Neutrophil (primary cell): ENCODE results near the gene RIMS3.
A peak's percentile ranks its signal among the peaks of the same experiment; 100 is the strongest.

ENCODE experiments used
- H3K27ac ChIP-seq: fragments of 200-600 bp; sonication (generic); 2 replicates; pipeline ENCODE4 v1.5.1; 2016; ENCODE audit warnings: mild to moderate bottlenecking, moderate library complexity
- H3K27me3 ChIP-seq: fragments of 200-600 bp; sonication (generic); 2 replicates; pipeline ENCODE4 v1.6.0; 2016; ENCODE audit warnings: mild to moderate bottlenecking
- H3K36me3 ChIP-seq: fragments of 200-600 bp; sonication (generic); 2 replicates; pipeline ENCODE4 v1.5.1; 2017
- H3K4me1 ChIP-seq, 2 experiments: fragments of 200-600 bp in 1 of 2; sonication (generic) in 1 of 2; 1 replicate in 1 of 2; 2 replicates in 1 of 2; pipeline versions ENCODE4 v1.5.1 to v1.6.1; 2013 to 2016; ENCODE audit warnings: low read depth in 1 of 2, low read length in 1 of 2, mild to moderate bottlenecking in 1 of 2, moderate library complexity in 1 of 2; ENCODE audit not compliant: control insufficient read depth in 1 of 2, insufficient read depth in 1 of 2
- H3K4me3 ChIP-seq, 2 experiments: fragments of 200-600 bp in 1 of 2; sonication (generic) in 1 of 2; 1 replicate in 1 of 2; 2 replicates in 1 of 2; pipeline ENCODE4 v1.5.1; 2013 to 2016; ENCODE audit warnings: low read depth in 1 of 2, low read length in 1 of 2, mild to moderate bottlenecking in 1 of 2, moderate library complexity in 1 of 2
- H3K9me3 ChIP-seq: fragments of 200-600 bp; sonication (generic); 2 replicates; pipeline ENCODE4 v1.5.1; 2016
- TF ChIP-seq, protein P1 (sequence below): fragments of 200-600 bp; sonication (generic); IDR thresholded peaks from 2 replicates; pipeline ENCODE4 v1.5.1; 2016; ENCODE audit warnings: antibody characterized with exemption

Gene RIMS3

DNA sequence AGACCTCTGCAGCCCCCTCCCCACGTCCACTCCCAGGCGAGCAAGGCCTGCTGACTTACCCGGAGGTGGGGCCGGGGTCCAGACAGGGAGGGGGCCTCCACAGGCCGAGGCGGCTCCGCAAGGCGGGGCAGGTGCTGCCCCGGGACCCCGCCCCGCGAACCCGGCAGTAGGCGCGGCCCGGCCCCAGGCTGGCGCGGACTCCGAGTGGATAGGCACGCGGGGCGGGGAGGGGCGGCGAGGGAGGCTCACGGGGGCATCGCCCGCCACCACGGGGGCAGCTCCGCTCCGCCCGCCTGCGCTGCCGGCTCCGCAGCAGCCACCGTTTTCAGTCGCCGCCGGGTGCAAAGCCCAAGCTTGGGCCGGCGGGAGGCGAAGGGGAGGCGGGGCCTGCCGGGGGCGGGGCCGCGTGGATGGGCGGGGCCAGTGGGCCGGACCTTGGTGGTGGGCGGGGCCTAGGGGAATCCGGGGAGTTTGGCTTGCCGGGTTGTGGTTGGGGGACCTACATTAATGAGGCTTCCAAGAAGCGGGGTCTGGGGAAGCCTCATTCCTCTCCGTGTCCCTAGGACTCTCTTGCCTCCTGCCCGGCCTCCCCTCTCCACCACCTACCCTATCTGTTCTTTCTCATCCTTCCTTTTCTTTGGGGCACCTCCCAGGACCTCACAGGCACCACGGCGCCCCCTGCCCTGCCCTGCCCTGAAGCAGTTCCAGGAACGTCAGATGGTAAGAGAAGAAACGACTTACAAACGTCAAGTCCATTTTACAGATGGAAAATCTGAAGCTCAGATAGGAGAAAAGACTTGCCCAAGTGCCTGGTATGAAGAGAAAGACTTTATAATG is at the start of gene RIMS3:
RIMS3 (minus strand) TSS at position 348 of the 837 bp plus-strand sequence. CDS start 23,757 bp downstream, outside the sequence.
- H3K9me3 ChIP-seq = no peaks in the 10 kb centered on the region
- H3K36me3 ChIP-seq = no peaks in the 10 kb centered on the region
- H3K4me1 ChIP-seq = peaks cover 10 to 17% of the 10 kb centered on the region in 2 experiments
- TF ChIP-seq, protein P1, sequence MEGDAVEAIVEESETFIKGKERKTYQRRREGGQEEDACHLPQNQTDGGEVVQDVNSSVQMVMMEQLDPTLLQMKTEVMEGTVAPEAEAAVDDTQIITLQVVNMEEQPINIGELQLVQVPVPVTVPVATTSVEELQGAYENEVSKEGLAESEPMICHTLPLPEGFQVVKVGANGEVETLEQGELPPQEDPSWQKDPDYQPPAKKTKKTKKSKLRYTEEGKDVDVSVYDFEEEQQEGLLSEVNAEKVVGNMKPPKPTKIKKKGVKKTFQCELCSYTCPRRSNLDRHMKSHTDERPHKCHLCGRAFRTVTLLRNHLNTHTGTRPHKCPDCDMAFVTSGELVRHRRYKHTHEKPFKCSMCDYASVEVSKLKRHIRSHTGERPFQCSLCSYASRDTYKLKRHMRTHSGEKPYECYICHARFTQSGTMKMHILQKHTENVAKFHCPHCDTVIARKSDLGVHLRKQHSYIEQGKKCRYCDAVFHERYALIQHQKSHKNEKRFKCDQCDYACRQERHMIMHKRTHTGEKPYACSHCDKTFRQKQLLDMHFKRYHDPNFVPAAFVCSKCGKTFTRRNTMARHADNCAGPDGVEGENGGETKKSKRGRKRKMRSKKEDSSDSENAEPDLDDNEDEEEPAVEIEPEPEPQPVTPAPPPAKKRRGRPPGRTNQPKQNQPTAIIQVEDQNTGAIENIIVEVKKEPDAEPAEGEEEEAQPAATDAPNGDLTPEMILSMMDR = no peak
- no peak within 1 kb of the TSS for H3K27ac ChIP-seq
- H3K4me3 ChIP-seq = peak within 1 kb of the TSS; percentile 57 to 75
- H3K27me3 ChIP-seq = peaks cover 50% of the 10 kb centered on the region

DNA sequence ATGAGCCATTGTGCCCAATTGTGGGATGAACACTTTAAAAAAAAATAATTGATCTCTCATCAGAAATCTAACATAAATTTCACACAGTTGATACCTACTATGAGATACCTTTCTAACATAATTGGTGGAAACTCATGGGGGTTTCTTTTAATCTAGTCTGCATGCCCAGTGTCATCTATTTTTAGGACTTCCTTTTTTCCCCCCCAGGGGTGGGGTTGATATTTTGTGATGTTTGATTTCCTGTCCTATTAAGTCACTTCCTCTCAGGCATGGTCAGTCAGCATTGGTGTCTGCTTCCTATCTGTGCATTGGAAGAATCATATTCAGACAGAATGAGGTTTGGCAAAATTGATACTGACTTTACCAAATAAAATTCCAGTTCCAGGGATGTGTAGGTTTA is 47.5 kb upstream of the RIMS3 start:
- Histone ChIP-seq H3K27me3 (no peaks in the 10 kb centered on the region), H3K9me3 (no peaks in the 10 kb centered on the region), H3K4me1 (peaks cover 40 to 63% of the 10 kb centered on the region in 2 experiments), H3K27ac (peak overlapping the region; percentile 66), H3K4me3 (no peak overlapping the region), H3K36me3 (no peaks in the 10 kb centered on the region)
- TF ChIP-seq, protein P1 = no peak

- TF ChIP-seq, protein P1 = no peak
- H3K4me3 ChIP-seq = no peak overlapping the region
- no peaks in the 10 kb centered on the region for H3K27me3 ChIP-seq
- H3K9me3 ChIP-seq = no peaks in the 10 kb centered on the region
- H3K36me3 ChIP-seq = no peaks in the 10 kb centered on the region
- H3K4me1 ChIP-seq = peaks cover 40 to 64% of the 10 kb centered on the region in 2 experiments
- peak overlapping the region; percentile 66 for H3K27ac ChIP-seq
Observed at GRCh38 chr1:40712405-40712944, 47.0 kb upstream of the RIMS3 start.

DNA sequence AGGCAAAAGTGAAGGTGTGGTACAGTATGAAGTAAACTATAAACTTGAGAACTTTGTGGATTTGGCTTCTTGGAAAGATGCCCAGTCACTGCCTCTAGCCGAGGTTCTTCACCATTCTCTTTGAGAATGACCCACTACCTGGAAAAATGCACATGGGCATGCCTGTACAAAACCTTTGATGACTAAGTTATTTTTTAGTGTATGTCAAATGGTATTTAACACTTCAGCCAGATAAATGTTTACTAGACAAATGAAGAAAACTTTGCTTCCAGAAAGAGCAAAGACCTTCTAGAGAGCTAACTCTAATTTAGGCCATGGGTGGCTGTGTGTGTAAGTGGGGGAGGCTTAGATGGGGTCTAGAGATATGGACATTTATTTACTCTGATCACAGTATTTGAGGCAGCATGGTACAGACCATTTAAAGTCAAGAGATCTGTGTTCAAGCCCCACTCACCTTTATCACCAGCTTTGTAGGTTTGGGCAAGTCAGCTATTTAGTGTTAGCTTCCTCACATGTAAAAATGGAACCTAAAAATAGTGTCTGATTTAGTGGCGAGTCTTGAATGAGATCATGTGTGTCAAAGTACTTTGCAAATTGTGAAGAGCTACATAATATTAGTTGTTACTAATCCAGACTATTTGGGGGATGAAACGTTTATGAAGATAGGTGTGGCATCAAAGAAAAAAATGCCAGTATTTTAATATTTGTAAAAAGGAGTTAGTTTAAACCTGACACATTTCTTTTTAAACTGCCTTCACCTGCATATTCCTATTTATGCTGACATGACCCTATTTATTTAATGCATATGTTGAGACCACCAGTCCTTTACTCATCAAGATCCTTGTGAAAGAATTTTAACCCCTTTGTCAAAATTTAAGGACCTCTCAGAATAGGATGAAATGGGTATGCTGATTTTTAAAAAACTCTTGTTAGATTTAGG is 46.3 kb upstream of the RIMS3 start:
- Histone ChIP-seq H3K4me1 (peaks cover 40 to 64% of the 10 kb centered on the region in 2 experiments), H3K4me3 (no peak overlapping the region), H3K36me3 (no peaks in the 10 kb centered on the region), H3K27me3 (no peaks in the 10 kb centered on the region), H3K9me3 (no peaks in the 10 kb centered on the region), H3K27ac (peak overlapping the region; percentile 58)
- TF ChIP-seq, protein P1 = no peak

GRCh38 chr1:40710581-40711315 is 45.3 kb upstream of the RIMS3 start:
- H3K27ac ChIP-seq = peak overlapping the region; percentile 80
- TF ChIP-seq, protein P1 = no peak
- H3K4me1 ChIP-seq = peaks cover 40 to 64% of the 10 kb centered on the region in 2 experiments

More at GRCh38 chr1:40710581-40711315, 45.3 kb upstream of the RIMS3 start:
- Histone ChIP-seq H3K4me3 (no peak overlapping the region), H3K27me3 (no peaks in the 10 kb centered on the region), H3K9me3 (no peaks in the 10 kb centered on the region), H3K36me3 (no peaks in the 10 kb centered on the region)
